Stimulated activated naive CD8-positive, alpha-beta T cell treated with anti-CD3 and anti-CD28 coated beads, Interleukin-15, amount 100 ng/mL, for 72 hours (primary cell): ENCODE data around the gene ANKRD13C.

Source experiments
- ATAC-seq: fragments of 150-1000 bp; cut with Tn5 transposase; 2 replicates; pipeline ENCODE4 v1.10.0; 2021; ENCODE audit warnings: mild to moderate bottlenecking, moderate library complexity
- DNase-seq, 2 donors: peaks; one replicate each; pipeline ENCODE4 v3.0.0; 2021 to 2022
- H3K27ac Mint-ChIP-seq, 2 donors: one replicate each; pipeline ENCODE4 v1.8.0; 2022; ENCODE audit warnings: mild to moderate bottlenecking in 2 of 2, mixed read lengths in 2 of 2, moderate library complexity in 2 of 2
- H3K27me3 Mint-ChIP-seq: one replicate; pipeline ENCODE4 v1.8.0; 2022; ENCODE audit warnings: mixed read lengths
- H3K4me1 Mint-ChIP-seq: one replicate; pipeline ENCODE4 v1.8.0; 2022; ENCODE audit warnings: mild to moderate bottlenecking, mixed read lengths
- H3K4me3 Mint-ChIP-seq, 2 donors: one replicate each; pipeline ENCODE4 v1.8.0; 2022; ENCODE audit warnings: mild to moderate bottlenecking in 2 of 2, mixed read lengths in 2 of 2, moderate library complexity in 1 of 2
- H3K9me3 Mint-ChIP-seq, 2 donors: one replicate each; pipeline ENCODE4 v1.8.0; 2022; ENCODE audit warnings: mixed read lengths in 2 of 2

Gene ANKRD13C

GRCh38 chr1:70336050-70336449, 18.5 kb downstream of the ANKRD13C start:
- Mint-ChIP-seq H3K27ac (no peak overlapping the region), H3K4me1 (peaks cover 5% of the 10 kb centered on the region), H3K9me3 (no peaks in the 10 kb centered on the region), H3K4me3 (no peak overlapping the region), H3K27me3 (no peaks in the 10 kb centered on the region)
- ATAC-seq (no peak), DNase-seq (no peak)

- no peaks in the 10 kb centered on the region for H3K9me3 Mint-ChIP-seq
- ATAC-seq (no peak), DNase-seq (no peak)
- H3K27ac Mint-ChIP-seq: peak overlapping the region; percentile 33 to 42
- H3K4me3 Mint-ChIP-seq: no peak overlapping the region
- H3K27me3 Mint-ChIP-seq: no peaks in the 10 kb centered on the region
- peaks cover 5% of the 10 kb centered on the region for H3K4me1 Mint-ChIP-seq
Measured at GRCh38 chr1:70334436-70334835, 20.1 kb downstream of the ANKRD13C start.

GRCh38 chr1:70333245-70333644, 21.3 kb downstream of the ANKRD13C start:
- H3K4me3 Mint-ChIP-seq: no peak overlapping the region
- no peaks in the 10 kb centered on the region for H3K9me3 Mint-ChIP-seq
- H3K27me3 Mint-ChIP-seq: no peaks in the 10 kb centered on the region
- no peak for ATAC-seq
- no peak overlapping the region for H3K27ac Mint-ChIP-seq
- no peak for DNase-seq
- peaks cover 3% of the 10 kb centered on the region for H3K4me1 Mint-ChIP-seq

DNA sequence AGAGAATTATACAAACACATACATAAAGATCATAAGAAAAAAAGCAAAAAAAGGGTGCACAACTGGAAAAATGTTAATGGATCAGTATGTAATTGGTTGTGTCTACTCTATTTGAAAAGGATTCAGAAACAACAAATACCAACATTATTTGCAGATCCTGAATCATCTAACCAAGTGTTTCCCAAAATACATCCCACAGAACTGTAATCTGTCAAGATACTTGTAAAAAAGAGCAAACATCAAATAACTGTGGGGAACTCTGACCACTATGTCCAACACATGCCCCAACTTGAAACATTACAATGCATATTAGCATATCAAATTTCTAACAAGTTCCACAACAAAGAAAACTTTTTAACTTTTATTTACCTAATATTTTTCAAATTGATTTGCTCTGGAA, 22.6 kb downstream of the ANKRD13C start:
- Mint-ChIP-seq H3K4me1 (peaks cover 8% of the 10 kb centered on the region), H3K4me3 (no peak overlapping the region), H3K27ac (no peak overlapping the region), H3K9me3 (no peaks in the 10 kb centered on the region), H3K27me3 (no peaks in the 10 kb centered on the region)
- ATAC-seq (no peak), DNase-seq (no peak)

GRCh38 chr1:70327306-70328076, 27.0 kb downstream of the ANKRD13C start:
- H3K9me3 Mint-ChIP-seq: no peaks in the 10 kb centered on the region
- H3K4me3 Mint-ChIP-seq: no peak overlapping the region
- H3K27ac Mint-ChIP-seq: no peak overlapping the region
- ATAC-seq: no peak
- no peak for DNase-seq
- H3K27me3 Mint-ChIP-seq: no peaks in the 10 kb centered on the region
- peaks cover 8% of the 10 kb centered on the region for H3K4me1 Mint-ChIP-seq

- DNase-seq (no peak), ATAC-seq (no peak)
- no peaks in the 10 kb centered on the region for H3K27me3 Mint-ChIP-seq
- H3K4me1 Mint-ChIP-seq: peaks cover 8% of the 10 kb centered on the region
- H3K27ac Mint-ChIP-seq: no peak overlapping the region
- H3K9me3 Mint-ChIP-seq: no peaks in the 10 kb centered on the region
- H3K4me3 Mint-ChIP-seq: no peak overlapping the region
Measured at GRCh38 chr1:70324683-70325082, 29.8 kb downstream of the ANKRD13C start.

- DNase-seq (no peak), ATAC-seq (no peak)
- Mint-ChIP-seq H3K9me3 (no peaks in the 10 kb centered on the region), H3K27ac (peak overlapping the region in 1 of 2 donors; percentile 7), H3K27me3 (no peaks in the 10 kb centered on the region), H3K4me3 (no peak overlapping the region), H3K4me1 (peaks cover 4% of the 10 kb centered on the region)
Measured at GRCh38 chr1:70319750-70320149, 34.8 kb downstream of the ANKRD13C start.

- H3K4me3 Mint-ChIP-seq: no peak overlapping the region
- no peaks in the 10 kb centered on the region for H3K9me3 Mint-ChIP-seq
- ATAC-seq (no peak), DNase-seq (no peak)
- peaks cover 4% of the 10 kb centered on the region for H3K4me1 Mint-ChIP-seq
- no peaks in the 10 kb centered on the region for H3K27me3 Mint-ChIP-seq
- H3K27ac Mint-ChIP-seq: no peak overlapping the region
Measured at GRCh38 chr1:70318191-70318590, 36.3 kb downstream of the ANKRD13C start.

DNA sequence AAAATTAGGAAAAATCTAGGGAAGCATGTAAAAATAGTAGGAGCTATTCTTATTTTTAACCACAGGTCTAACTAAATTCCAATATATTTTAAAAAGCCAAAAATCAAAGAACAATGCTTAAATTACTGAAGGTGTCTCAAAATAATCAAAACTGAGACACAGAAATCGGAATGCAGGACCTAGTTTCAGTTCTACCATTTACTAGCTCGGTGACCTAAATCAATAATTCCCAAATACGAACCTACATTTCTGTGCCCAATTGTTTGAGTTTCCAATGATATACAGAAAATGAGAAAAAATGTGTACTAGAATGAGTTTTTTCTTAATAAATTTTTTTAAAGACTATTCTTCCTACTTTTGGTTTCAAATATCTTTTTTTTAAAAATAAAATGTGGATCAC, 37.4 kb downstream of the ANKRD13C start:
- ATAC-seq (no peak), DNase-seq (no peak)
- Mint-ChIP-seq H3K27ac (no peak overlapping the region), H3K9me3 (no peaks in the 10 kb centered on the region), H3K4me1 (peaks cover 4% of the 10 kb centered on the region), H3K4me3 (no peak overlapping the region), H3K27me3 (no peaks in the 10 kb centered on the region)

DNA sequence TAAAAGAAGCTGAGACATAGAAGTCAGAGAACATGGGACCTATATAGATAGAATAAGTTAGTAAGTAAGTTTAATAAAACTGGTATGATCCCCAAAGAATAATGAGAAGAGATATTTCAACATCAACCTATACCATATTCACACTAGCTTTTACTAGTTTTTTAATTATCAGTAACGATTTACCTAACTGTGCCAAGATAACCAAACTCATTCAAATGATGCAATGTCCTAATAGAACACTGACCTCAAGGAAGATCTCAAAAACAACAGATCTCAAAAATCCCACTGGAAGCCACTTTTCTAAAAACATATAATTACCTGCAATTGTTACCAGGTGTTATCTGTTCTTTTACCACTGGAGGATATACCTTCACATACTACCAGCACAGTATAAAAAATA, 38.7 kb downstream of the ANKRD13C start:
- no peak overlapping the region for H3K4me3 Mint-ChIP-seq

GRCh38 chr1:70314706-70315304, 39.7 kb downstream of the ANKRD13C start:
- H3K9me3 Mint-ChIP-seq: no peaks in the 10 kb centered on the region
- no peak overlapping the region for H3K27ac Mint-ChIP-seq
- ATAC-seq: no peak
- H3K27me3 Mint-ChIP-seq: no peaks in the 10 kb centered on the region
- H3K4me1 Mint-ChIP-seq: peaks cover 4% of the 10 kb centered on the region
- H3K4me3 Mint-ChIP-seq: no peak overlapping the region
- DNase-seq: no peak

More for the DNA sequence above, 38.7 kb downstream of the ANKRD13C start:
- no peak overlapping the region for H3K27ac Mint-ChIP-seq
- peaks cover 4% of the 10 kb centered on the region for H3K4me1 Mint-ChIP-seq
- no peaks in the 10 kb centered on the region for H3K9me3 Mint-ChIP-seq
- no peak for DNase-seq
- H3K27me3 Mint-ChIP-seq: no peaks in the 10 kb centered on the region
- no peak for ATAC-seq

- Mint-ChIP-seq H3K27me3 (no peaks in the 10 kb centered on the region), H3K27ac (no peak overlapping the region), H3K9me3 (no peaks in the 10 kb centered on the region), H3K4me1 (no peaks in the 10 kb centered on the region), H3K4me3 (no peak overlapping the region)
- DNase-seq (no peak), ATAC-seq (no peak)
Measured at GRCh38 chr1:70311369-70311768, 43.2 kb downstream of the ANKRD13C start.

DNA sequence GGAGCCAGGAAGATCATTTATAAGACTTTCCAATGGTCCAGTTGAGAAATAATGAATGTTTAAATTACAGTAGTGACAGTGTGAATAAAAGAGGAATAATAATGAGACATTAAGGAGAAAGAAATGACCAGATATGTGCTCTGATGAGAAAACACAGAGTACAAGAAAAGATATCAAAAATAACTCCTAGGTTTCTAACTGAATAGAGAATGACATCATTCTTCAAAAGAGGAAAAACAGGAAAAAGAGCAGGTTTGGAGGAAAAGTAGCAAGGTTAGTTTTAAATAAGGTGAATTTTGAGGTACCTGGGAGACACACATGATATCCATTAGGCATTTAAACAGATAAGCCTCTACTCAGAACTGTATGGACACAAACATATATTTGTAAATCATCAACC, 55.0 kb downstream of the ANKRD13C start:
- DNase-seq (no peak), ATAC-seq (no peak)
- Mint-ChIP-seq H3K9me3 (no peaks in the 10 kb centered on the region), H3K27ac (peak overlapping the region in 1 of 2 donors; percentile 26), H3K4me1 (no peaks in the 10 kb centered on the region), H3K27me3 (no peaks in the 10 kb centered on the region), H3K4me3 (no peak overlapping the region)

DNA sequence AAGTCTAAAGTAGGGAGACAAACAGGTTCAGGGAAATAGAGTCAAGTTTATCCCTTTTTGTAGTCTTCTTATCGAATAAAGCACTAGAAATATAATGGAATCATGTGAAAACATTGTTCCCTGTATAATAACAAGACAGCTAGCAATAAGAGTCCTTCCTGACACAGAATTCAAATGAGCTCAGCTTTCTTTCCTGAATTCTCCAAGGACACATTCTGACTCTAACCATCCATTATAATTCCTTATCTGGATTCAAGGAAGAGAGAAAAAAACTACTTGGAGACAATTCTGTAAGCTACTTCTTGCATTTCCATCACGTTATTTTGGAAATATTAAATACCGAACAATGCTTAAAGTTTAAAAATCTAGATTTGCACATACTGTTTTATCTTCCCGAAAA, 58.8 kb downstream of the ANKRD13C start:
- Mint-ChIP-seq H3K27me3 (no peaks in the 10 kb centered on the region), H3K4me3 (no peak overlapping the region), H3K27ac (no peak overlapping the region), H3K9me3 (no peaks in the 10 kb centered on the region), H3K4me1 (no peaks in the 10 kb centered on the region)
- DNase-seq: no peak
- ATAC-seq: no peak

- H3K4me1 Mint-ChIP-seq: no peaks in the 10 kb centered on the region
- no peak overlapping the region for H3K4me3 Mint-ChIP-seq
- H3K27ac Mint-ChIP-seq: no peak overlapping the region
- ATAC-seq: no peak
- DNase-seq: no peak
- no peaks in the 10 kb centered on the region for H3K27me3 Mint-ChIP-seq
- no peaks in the 10 kb centered on the region for H3K9me3 Mint-ChIP-seq
Measured at GRCh38 chr1:70293186-70293843, 61.2 kb downstream of the ANKRD13C start.

DNA sequence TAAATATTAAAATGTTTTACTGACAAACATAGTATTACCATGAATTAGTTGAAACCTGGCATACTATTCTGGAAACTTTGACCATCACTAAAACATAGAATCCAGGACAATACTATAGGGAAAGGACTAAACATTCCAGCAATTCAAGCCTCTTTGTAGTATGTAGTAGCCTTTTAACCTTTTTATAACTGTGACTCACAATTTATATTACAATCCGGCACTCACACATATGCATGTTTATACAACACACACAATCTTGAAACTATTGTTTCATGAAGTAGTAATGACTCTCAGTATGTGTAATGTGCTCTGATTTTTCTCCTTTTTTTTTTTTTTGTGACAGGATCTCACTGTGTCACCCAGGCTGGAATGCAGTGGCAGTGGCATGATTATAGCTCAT, 64.3 kb downstream of the ANKRD13C start:
- H3K27me3 Mint-ChIP-seq: no peaks in the 10 kb centered on the region
- H3K9me3 Mint-ChIP-seq: no peaks in the 10 kb centered on the region
- no peak for ATAC-seq
- H3K4me3 Mint-ChIP-seq: no peak overlapping the region
- DNase-seq: no peak
- H3K4me1 Mint-ChIP-seq: no peaks in the 10 kb centered on the region
- H3K27ac Mint-ChIP-seq: no peak overlapping the region
